Right hindlimb (tissue), 1 donor: ENCODE measurements around the gene KIF9.
"Not testable (repeated sequence)": the region's sequence is repeated elsewhere in the genome, so short reads cannot be mapped to it uniquely, and the experiment has no call there.

ENCODE experiments used
- DNase-seq: peaks from one replicate; pipeline ENCODE4 v3.0.0-alpha.2; 2018

KIF9 gene

GRCh38 chr3:47247131-47248064, 35.2 kb downstream of the KIF9 start:
- DNase-seq: no peak

DNA sequence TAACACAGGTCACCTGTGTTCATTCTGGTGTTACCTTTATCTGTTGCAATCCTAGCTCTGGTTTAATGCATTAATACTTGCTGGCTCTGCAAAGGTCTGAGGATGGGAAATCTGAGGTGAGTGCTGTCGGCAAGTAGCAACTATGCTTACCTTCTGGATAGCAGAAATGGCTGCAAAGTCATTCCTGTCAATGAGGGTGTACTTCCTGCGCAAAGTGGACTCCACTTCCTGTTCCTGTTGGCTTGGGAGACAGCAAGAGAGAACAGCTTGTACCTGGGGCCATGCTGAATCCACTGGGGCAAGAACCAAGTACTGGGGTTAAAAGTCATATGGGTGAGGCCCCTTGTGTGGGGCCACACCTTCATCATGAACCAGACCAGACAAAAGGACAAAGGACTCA, 37.3 kb downstream of the KIF9 start:
- DNase-seq: no peak

DNA sequence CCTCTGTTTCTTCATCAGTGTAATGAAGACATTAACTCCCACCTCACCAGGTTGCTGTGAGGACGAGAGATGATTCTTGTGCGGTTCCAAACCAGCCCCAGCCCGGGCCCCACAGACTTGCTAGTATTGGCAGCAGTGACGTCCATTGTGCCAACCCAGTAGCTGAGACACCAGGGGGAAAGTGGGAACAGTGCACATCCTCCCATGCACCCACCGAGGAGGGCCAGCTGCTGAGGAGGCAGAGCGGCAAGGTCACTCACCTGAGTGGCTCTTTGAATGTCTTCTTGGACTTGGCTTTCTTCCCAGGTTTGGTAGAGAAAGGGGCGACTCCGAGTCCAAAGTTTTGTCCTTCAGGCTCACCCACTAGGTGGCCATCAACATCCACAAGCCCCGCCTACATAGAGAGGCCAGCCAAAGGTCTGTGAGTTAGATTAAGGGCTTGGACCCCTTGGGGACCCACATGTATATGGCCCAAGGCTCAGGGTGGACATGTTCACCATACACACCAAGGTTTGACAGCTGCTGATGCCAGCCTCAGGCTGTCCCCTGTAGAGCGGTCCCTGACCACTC, 38.0 kb downstream of the KIF9 start:
- no peak for DNase-seq

DNA sequence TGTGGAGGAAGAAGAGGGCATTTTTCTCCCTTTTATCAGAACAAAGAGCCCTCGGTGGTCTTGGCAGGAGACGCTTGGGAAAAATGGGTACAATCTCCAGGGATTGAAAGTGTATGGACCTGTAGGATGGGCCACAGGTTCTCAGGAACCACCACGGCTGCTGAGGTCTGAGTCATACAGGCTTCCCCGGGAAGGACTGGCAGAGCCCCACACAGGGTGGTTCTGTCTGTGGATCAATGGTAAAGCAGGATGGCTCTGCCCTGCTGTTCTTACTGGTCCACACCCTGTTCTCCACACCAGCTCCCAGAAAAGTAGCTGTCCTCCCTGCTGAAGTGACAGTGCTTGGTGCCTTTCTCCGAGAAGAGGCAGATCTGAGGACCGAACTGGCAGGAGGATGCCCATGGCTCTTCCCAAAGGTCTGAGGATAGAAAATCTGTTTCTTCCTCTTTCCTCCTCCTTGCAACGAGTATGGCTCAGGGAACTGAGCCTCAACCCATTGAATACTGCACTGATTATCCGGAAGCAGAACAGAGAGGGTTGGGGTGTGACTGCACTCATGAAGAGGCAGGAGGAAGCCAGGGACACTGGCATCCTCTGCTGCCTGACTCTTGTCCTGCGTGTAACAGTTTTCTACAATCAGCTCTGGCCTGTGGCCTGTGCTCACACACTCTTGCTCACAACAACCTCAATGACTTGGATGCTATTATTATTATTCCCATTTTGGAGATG, 39.0 kb downstream of the KIF9 start:
- DNase-seq: no peak

GRCh38 chr3:47239929-47240328, 42.7 kb downstream of the KIF9 start:
- no peak for DNase-seq

- DNase-seq: no peak
Measured at GRCh38 chr3:47238017-47238416, 44.6 kb downstream of the KIF9 start.

DNA sequence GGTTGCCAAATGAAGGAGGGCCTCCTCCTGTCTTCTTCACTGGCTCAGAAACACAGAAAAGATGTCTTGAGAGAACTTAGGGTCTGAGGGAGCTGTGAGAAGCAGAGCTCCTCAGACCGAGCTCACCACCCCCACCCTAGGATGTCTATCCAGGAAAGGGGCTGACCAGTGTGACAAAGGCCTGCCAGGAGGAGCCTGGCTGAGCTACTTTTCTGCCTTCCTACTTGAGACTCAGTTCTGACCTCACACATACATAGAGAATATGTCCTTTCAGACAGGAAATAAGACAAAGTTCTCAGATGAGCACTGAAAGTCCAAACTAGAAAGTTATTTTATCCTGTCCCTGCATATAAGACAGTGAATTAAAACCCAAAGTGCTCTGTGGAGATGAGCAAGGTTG, 54.5 kb downstream of the KIF9 start:
- DNase-seq: no peak

DNA sequence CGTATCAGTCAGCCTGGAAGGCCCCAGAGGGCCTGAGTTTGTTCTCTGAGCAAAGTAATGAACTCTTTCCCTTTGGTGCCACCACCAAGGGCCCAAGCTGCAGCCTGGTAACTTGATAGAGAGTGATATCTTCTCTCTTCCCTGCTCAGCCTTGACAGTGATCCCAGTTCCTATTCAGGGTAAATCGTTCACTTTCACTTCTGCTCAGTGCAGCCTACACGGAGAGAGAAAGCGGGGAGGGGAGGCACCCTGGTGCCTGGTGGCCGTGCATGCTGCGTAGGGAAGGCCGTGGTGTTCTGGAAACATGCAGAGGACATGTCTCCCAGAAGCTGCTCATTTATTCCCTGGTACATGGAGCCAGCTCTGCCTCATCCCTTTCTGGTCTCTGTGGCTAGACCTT, 54.9 kb downstream of the KIF9 start:
- no peak for DNase-seq

DNA sequence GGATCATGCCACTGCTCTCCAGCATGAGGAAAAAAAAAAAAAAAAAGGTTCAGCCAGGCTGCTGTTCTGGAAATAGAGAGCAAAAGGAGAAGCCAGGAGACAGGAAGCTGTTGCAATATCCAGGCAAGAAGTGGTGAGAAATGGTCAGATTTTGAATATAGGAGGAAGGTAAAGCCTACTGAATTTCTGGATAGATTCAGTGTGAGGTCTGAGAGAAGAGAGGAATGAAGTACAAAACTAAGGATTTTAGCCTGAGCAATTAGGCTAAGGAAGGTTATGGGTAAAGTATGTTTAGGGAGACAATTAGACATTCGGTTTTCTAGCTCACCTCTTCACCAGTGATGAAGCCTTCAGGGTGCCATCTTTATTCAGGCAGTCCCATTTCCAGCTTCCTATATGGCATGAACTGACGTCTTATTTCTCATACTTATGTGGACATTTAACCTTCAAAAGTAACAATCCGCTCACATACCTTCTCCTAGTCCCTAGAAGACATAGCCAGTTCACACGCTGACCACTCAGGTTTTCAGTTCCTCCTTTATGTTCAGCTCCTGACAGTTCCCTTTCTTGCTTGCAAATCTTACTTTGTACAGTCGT, 57.2 kb downstream of the KIF9 start:
- DNase-seq: no peak

DNA sequence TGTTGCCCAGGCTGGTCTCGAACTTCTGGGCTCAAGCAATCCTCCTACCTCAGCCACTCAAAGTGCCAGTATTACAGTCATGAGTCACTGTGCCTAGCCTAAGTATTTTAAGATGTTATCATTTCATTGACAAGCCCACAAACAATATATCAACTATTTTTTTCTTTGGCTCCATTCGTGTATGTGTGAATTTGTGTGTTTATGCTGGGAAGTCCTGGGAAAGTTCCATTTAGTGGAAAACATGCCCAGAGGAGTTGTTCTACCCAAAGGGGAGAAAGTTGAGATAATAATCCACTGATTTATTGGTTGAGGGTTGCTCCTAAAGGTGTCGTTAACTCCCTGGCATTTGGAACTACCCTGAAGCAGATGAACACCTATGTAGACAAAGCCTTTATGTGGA, 58.8 kb downstream of the KIF9 start:
- DNase-seq: no peak

GRCh38 chr3:47221798-47222197, 60.8 kb downstream of the KIF9 start:
- no peak for DNase-seq

- DNase-seq: no peak
Measured at GRCh38 chr3:47210863-47211405, 71.7 kb downstream of the KIF9 start.

- DNase-seq: not testable (repeated sequence)
Measured at GRCh38 chr3:47206022-47206421, 76.6 kb downstream of the KIF9 start.

DNA sequence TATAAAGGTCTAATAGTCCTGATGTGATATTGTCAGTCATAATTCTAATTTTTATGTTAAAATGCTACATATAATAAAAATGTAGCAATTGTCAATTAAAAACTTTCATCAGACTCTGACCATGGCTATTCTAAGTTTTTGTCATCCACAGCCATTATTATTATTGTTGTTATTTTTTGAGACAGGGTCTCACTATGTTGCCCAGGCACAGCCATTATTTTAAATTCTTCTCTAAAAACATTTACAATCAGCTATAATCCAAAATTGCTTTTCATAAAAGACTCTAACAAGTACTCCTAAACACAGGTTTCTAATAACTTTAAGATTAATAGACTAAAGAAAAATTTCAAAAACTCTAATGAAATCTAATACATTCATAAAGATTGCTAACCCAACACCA, 77.7 kb downstream of the KIF9 start:
- DNase-seq: no peak

DNA sequence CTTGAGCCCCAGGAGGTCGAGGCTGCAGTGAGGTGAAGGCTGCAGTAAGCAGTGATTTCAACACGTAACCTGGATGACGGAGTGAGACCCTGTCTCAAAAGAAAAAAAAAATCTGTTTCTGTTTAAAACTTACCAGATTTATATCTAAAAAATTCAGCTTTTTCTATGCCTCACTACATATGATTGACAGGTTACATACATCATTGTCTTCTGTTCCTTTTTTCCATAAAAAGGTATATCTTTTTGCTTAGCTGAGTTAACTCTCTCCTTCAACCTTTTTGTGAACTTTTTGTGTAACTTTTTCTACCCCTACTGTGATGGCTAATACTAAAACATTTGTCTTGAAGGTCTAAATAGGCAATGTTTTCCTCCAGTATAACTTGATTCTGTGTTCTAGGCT, 80.1 kb downstream of the KIF9 start:
- no peak for DNase-seq

DNA sequence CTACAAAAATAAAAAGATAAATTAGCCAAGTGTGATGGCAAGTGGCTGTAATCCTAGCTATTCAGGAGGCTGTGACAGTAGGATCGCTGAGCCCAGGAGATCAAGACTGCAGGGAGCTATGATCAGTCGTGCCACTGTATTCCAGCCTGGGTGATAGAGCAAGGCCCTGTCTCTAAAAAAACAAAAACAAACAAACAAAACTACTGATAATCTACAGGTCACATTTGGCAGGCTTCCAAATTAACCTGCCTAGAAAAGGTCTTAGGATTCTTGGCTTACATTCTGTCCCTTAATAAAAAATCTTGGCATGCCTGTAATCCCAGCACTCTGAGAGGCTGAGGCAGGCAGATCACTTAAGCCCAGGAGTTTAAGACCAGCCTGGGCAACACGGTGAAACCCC, 85.3 kb downstream of the KIF9 start:
- DNase-seq: no peak

GRCh38 chr3:47194994-47195393, 87.6 kb downstream of the KIF9 start:
- DNase-seq: no peak

DNA sequence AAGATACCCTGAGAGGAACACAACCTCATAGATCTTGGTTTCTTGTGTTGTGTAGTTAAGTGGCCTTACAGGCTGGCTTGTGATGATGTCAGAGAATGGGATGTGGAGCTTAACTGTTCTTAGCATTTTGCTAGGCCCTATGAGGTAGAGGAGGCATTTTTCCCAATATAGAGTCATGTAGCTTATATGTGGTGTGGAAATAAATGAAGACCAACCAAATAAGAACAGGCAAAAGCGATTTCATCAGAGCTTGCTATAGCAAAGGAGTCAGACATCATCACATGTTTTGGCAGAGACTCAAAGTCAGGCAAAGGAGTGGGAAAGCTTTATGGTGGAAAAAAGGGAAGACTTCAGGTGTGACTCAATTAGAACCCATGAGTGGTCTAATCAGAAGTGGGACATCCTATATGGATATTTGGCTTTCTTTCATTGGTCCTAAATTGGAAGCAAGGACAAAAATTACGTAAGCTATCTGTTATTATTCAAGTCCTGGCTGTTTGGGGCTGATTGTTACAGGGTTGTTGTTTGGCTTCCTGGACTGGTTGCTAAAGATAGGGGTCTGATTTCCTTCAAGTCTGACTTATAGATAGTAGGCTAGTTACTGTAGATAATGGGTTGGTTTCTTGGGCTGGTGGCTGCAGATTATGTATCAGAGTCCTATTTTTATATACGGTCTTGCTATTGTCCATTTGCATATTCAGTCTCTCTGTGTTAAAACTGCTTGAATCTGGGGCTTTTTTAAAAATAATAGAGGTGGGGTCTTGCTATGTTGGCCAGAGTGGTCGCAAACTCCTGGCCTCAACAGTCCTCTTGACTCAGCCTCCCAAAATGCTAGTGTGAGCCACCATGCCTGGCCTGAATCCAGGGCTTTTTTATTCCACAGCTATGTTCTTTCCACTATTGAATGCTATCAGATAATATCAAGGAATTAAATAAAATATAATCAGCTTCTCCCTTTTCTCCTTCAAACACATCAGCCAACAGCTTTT, 88.4 kb downstream of the KIF9 start:
- no peak for DNase-seq

GRCh38 chr3:47186285-47186684, 96.3 kb downstream of the KIF9 start:
- no peak for DNase-seq

DNA sequence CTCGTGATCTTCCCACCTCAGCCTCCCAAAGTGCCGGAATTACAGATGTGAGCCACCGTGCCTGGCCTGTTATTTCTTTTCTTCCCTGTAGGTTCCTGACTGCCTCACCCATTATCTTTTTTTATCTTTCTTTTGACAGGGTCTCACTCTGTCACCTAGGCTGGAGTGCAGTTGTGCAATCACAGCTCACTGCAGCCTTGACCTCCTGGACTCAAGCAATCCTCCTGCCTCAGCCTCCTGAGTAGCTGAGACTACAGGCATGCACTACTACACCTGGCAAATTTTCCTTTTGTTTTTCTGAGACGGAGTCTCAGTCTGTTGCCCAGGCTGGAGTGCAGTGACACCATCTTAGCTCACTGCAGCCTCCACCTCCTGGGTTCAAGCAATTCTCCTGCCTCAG, 100.9 kb downstream of the KIF9 start:
- not testable (repeated sequence) for DNase-seq

GRCh38 chr3:47180011-47180410, 102.6 kb downstream of the KIF9 start:
- DNase-seq: not testable (repeated sequence)
